ENCODE measurements around the gene DZIP1L.

DNA sequence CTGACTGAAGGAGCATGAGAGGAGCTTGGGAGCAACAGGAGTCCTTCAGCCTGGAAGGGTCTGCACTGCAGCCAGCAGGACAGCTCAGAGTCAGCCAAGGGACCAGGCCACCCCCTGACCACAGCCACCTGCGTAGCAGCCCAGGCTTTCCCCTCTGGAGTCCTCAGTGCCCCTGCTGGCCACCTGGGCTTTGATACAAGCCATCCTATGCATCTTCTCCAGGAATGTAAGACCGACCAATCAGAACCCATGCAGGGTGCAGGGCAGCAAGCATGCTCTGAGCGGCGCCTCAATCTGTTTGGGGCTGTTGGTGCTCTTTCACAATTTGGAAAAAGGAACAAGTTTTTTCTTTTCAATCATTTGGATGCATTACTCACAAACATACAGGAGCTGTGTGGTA, 52.0 kb downstream of the DZIP1L start:
- TF ChIP-seq POLR2A (IDR thresholded peaks at IDR 0.05; ENCODE audit: low read depth, low read length) (no peak), JUN (IDR thresholded peaks at IDR 0.05; ENCODE audit: borderline replicate concordance, insufficient read depth, insufficient read length, low read depth) (no peak), GATA2 (IDR thresholded peaks at IDR 0.05; ENCODE audit: insufficient read depth, insufficient read length, low read depth, low read length) (no peak), EZH2 (IDR thresholded peaks at IDR 0.05; ENCODE audit: borderline replicate concordance, low read depth, low read length, severe bottlenecking) (no peak)

Measured in endothelial cell of umbilical vein (primary cell).